HCT116 (cell line): ENCODE results near the gene EHD4. TPM values are rescaled to one million over a fixed set of nuclear protein-coding genes. Genes with fewer than 3 reads are reported as not detected.

Experiments
- ATAC-seq: fragments of 200-7000 bp; cut with Tn5 transposase; 2 replicates; pipeline ENCODE4 v1.9.1; 2020; ENCODE audit warnings: mild to moderate bottlenecking, moderate library complexity
- BruUV-seq: library from RNA; stranded (reverse); fragments of 400-500 nt; replicated peaks from 2 replicates; lab custom pipeline; 2021; lab: Mats Ljungman, UMichigan
- CTCF ChIA-PET: fragments of 300-600 bp; sonication (Branson Sonifier 250); formaldehyde crosslinking; loops from one replicate; lab custom pipeline; 2021; ENCODE audit warnings: antibody characterized with exemption; lab: Charles Lee
- POLR2A ChIA-PET: fragments of 300-600, 350-600 bp; sonication (Branson Sonifier 250); formaldehyde crosslinking; loops from one replicate; lab custom pipeline; 2021; ENCODE audit warnings: antibody characterized with exemption; lab: Charles Lee
- RAD21 ChIA-PET, 2 experiments: fragments of 300-600 bp; sonication (Branson Sonifier 250); formaldehyde crosslinking; loops; one replicate each; lab custom pipeline; 2023; ENCODE audit warnings: low total read pairs in 2 of 2; ENCODE audit not compliant: uncharacterized antibody in 2 of 2, unreplicated experiment in 2 of 2, low non-redundant PET in 1 of 2; lab: Charles Lee
- DNase-seq: peaks from one replicate; pipeline ENCODE4 v3.0.0-alpha.2; 2010; ENCODE audit warnings: low read depth, low spot score
- H2AFZ ChIP-seq: fragments of 200-600 bp; shearing (Covaris generic), sonication (generic); 2 replicates; pipeline ENCODE4 v1.6.1; 2017; ENCODE audit warnings: low read depth, mixed run types, mixed read lengths, antibody characterized with exemption, low read length; ENCODE audit not compliant: poor library complexity, severe bottlenecking
- H3K27ac ChIP-seq: 2 replicates; pipeline ENCODE4 v1.5.1; 2012; ENCODE audit warnings: low read depth, low read length
- H3K27me3 ChIP-seq: fragments of 200-600 bp; sonication (generic); 2 replicates; pipeline ENCODE4 v1.6.1; 2016; ENCODE audit warnings: mixed run types, low read length, mixed read lengths; ENCODE audit not compliant: insufficient read depth
- H3K36me3 ChIP-seq, 2 experiments: fragments of 200-500 bp in 1 of 2; fragments of 200-600 bp in 1 of 2; sonication (Bioruptor generic) in 1 of 2; sonication (generic) in 1 of 2; 2 replicates each; pipeline versions ENCODE4 v1.5.1 to v1.6.1; 2014 to 2016; ENCODE audit warnings: low read length in 2 of 2, inconsistent platforms in 1 of 2, mixed read lengths in 1 of 2, mixed run types in 1 of 2; ENCODE audit not compliant: insufficient read depth in 2 of 2, control insufficient read depth in 1 of 2
- H3K4me1 ChIP-seq, 2 experiments: fragments of 200-600 bp in 1 of 2; sonication (generic) in 1 of 2; 2 replicates each; pipeline versions ENCODE4 v1.5.1 to v1.6.1; 2012 to 2017; ENCODE audit warnings: low read length in 2 of 2, inconsistent platforms in 1 of 2, mild to moderate bottlenecking in 1 of 2, mixed read lengths in 1 of 2, mixed run types in 1 of 2, moderate library complexity in 1 of 2; ENCODE audit not compliant: insufficient read depth in 2 of 2, control insufficient read depth in 1 of 2
- H3K4me2 ChIP-seq: fragments of 200-600 bp; sonication (generic); 2 replicates; pipeline ENCODE4 v1.6.1; 2017; ENCODE audit warnings: mixed run types, low read length, mixed read lengths
- H3K4me3 ChIP-seq, 2 experiments: fragments of 200-600 bp in 1 of 2; sonication (generic) in 1 of 2; replicated peaks in 1 of 2; 2 replicates each; pipeline ENCODE4 v1.5.1; 2011 to 2016; ENCODE audit warnings: low read length in 2 of 2, control low read depth in 1 of 2, low read depth in 1 of 2, mild to moderate bottlenecking in 1 of 2, mixed read lengths in 1 of 2, mixed run types in 1 of 2
- H3K79me2 ChIP-seq: fragments of 200-600 bp; sonication (generic); 2 replicates; pipeline ENCODE4 v1.6.1; 2017; ENCODE audit warnings: mild to moderate bottlenecking, mixed run types, low read length, moderate library complexity, mixed read lengths; ENCODE audit not compliant: insufficient read depth
- H3K9ac ChIP-seq: fragments of 200-600 bp; sonication (generic); 2 replicates; pipeline ENCODE4 v1.6.1; 2016; ENCODE audit warnings: low read length, mixed read lengths
- H3K9me2 ChIP-seq: fragments of 200-600 bp; sonication (generic), shearing (Covaris generic); 2 replicates; pipeline ENCODE4 v1.6.1; 2017; ENCODE audit warnings: mixed run types, mild to moderate bottlenecking, moderate library complexity; ENCODE audit not compliant: insufficient read depth
- H3K9me3 ChIP-seq, 2 experiments: fragments of 200-500 bp in 1 of 2; fragments of 200-600 bp in 1 of 2; sonication (Bioruptor generic) in 1 of 2; sonication (generic) in 1 of 2; 2 replicates each; pipeline ENCODE4 v1.6.1; 2014 to 2017; ENCODE audit warnings: low read length in 2 of 2, mixed read lengths in 2 of 2, inconsistent platforms in 1 of 2, low read depth in 1 of 2, mild to moderate bottlenecking in 1 of 2, mixed run types in 1 of 2, moderate library complexity in 1 of 2; ENCODE audit not compliant: control insufficient read depth in 1 of 2, insufficient read depth in 1 of 2
- H4K20me1 ChIP-seq: fragments of 200-600 bp; sonication (generic), shearing (Covaris generic); 2 replicates; pipeline ENCODE4 v1.6.1; 2017; ENCODE audit warnings: mixed run types, mild to moderate bottlenecking, moderate library complexity; ENCODE audit not compliant: insufficient read depth
- ATF3 ChIP-seq: IDR thresholded peaks from 2 replicates; pipeline ENCODE4 v1.6.1; 2012
- CBX3 ChIP-seq: IDR thresholded peaks from 2 replicates; pipeline ENCODE4 v1.6.1; 2012; ENCODE audit warnings: low read depth
- EGR1 ChIP-seq: IDR thresholded peaks from 2 replicates; pipeline ENCODE4 v1.6.1; 2012; ENCODE audit warnings: low read depth
- ELF1 ChIP-seq: IDR thresholded peaks from 2 replicates; pipeline ENCODE4 v1.6.1; 2012; ENCODE audit warnings: low read depth, borderline replicate concordance
- EZH2phosphoT487 ChIP-seq: fragments of 200-600 bp; IDR thresholded peaks from 2 replicates; pipeline ENCODE4 v1.6.1; 2018; ENCODE audit warnings: antibody characterized with exemption, borderline replicate concordance
- FOSL1 ChIP-seq: IDR thresholded peaks from 2 replicates; pipeline ENCODE4 v1.6.1; 2012; ENCODE audit warnings: low read depth
- JUND ChIP-seq: IDR thresholded peaks from 2 replicates; pipeline ENCODE4 v1.6.1; 2012
- POLR2A ChIP-seq: IDR thresholded peaks from 2 replicates; pipeline ENCODE4 v1.7.0; 2011; ENCODE audit warnings: borderline replicate concordance; ENCODE audit not compliant: insufficient read depth, insufficient read length; ENCODE audit errors: extremely low read depth
- POLR2AphosphoS5 ChIP-seq: IDR thresholded peaks from 2 replicates; pipeline ENCODE4 v1.6.1; 2011; ENCODE audit warnings: mild to moderate bottlenecking, low read depth, low read length, moderate library complexity
- RAD21 ChIP-seq: IDR thresholded peaks from 2 replicates; pipeline ENCODE4 v1.6.1; 2012; ENCODE audit warnings: low read depth, mild to moderate bottlenecking
- REST ChIP-seq: IDR thresholded peaks from 2 replicates; pipeline ENCODE4 v1.6.1; 2012; ENCODE audit warnings: low read depth
- SIN3A ChIP-seq: IDR thresholded peaks from 2 replicates; pipeline ENCODE4 v1.6.1; 2012; ENCODE audit warnings: low read depth
- SP1 ChIP-seq: IDR thresholded peaks from 2 replicates; pipeline ENCODE4 v1.6.1; 2012; ENCODE audit warnings: low read depth
- SRF ChIP-seq: IDR thresholded peaks from 2 replicates; pipeline ENCODE4 v1.6.1; 2012; ENCODE audit warnings: low read depth
- TCF7L2 ChIP-seq: IDR thresholded peaks from 2 replicates; pipeline ENCODE4 v1.7.0; 2011; ENCODE audit warnings: borderline replicate concordance, inconsistent platforms; ENCODE audit not compliant: insufficient read depth, insufficient read length; ENCODE audit errors: extremely low read depth
- YY1 ChIP-seq: IDR thresholded peaks from 2 replicates; pipeline ENCODE4 v1.6.1; 2011; ENCODE audit warnings: low read length, low read depth, moderate library complexity, mild to moderate bottlenecking; ENCODE audit not compliant: insufficient replicate concordance; ENCODE audit errors: extremely low read depth
- ZBTB33 ChIP-seq: IDR thresholded peaks from 2 replicates; pipeline ENCODE4 v1.6.1; 2011; ENCODE audit warnings: mild to moderate bottlenecking, low read length, moderate library complexity; ENCODE audit not compliant: insufficient replicate concordance; ENCODE audit errors: extremely low read depth
- ZFX ChIP-seq: fragments of 450-650 bp; IDR thresholded peaks from 2 replicates; pipeline ENCODE4 v1.6.1; 2017
- ZNF274 ChIP-seq: fragments of 200-500 bp; sonication (Bioruptor generic); IDR thresholded peaks from 2 replicates; pipeline ENCODE4 v1.6.1; 2014; ENCODE audit warnings: mild to moderate bottlenecking, low read depth, low read length, inconsistent platforms
- intact Hi-C: fragments of 100-400 bp; cut with micrococcal nuclease; formaldehyde crosslinking; loops from 2 replicates; pipeline ENCODE4 v1.10.0; 2022
- total RNA-seq: library from RNA; stranded (reverse); gene quantifications from one replicate; pipeline ENCODE4 v1.2.1, GENCODE V29; 2021; ENCODE audit not compliant: unreplicated experiment

The EHD4 gene
- total RNA-seq, 1 experiment from 2014 or later, result 28.0 TPM

- RAD21 ChIA-PET, result no interaction called here
- BruUV-seq, result no TSS peak
- H3K4me3 ChIP-seq, result no peak overlapping the region
Measured at GRCh38 chr15:41891226-41891625, 81.1 kb downstream of the EHD4 start.

More at GRCh38 chr15:41891226-41891625, 81.1 kb downstream of the EHD4 start:
- Histone ChIP-seq H3K9ac (no peak overlapping the region), H3K9me3 (no peaks in the 10 kb centered on the region), H3K27ac (no peak overlapping the region), H3K79me2 (no peaks in the 10 kb centered on the region), H3K36me3 (no peaks in the 10 kb centered on the region), H2AFZ (no peak overlapping the region), H3K4me2 (no peak overlapping the region), H4K20me1 (no peaks in the 10 kb centered on the region), H3K9me2 (no peaks in the 10 kb centered on the region), H3K27me3 (no peaks in the 10 kb centered on the region), H3K4me1 (peaks cover 27 to 30% of the 10 kb centered on the region in 2 experiments)
- intact Hi-C loops, result no loop called here
- TF ChIP-seq REST (no peak), POLR2AphosphoS5 (no peak), SP1 (no peak), EZH2phosphoT487 (no peak), CBX3 (no peak), ZNF274 (no peak), TCF7L2 (no peak), ZBTB33 (no peak), FOSL1 (no peak), POLR2A (no peak), JUND (no peak), ATF3 (no peak), SRF (no peak), ZFX (no peak), YY1 (no peak), ELF1 (no peak), EGR1 (no peak), SIN3A (no peak), RAD21 (no peak)
- DNase-seq (no peak), ATAC-seq (no peak)
- ChIA-PET POLR2A (no interaction called here), CTCF (no interaction called here)
